Activated T-cell treated with anti-CD3 and anti-CD28 coated beads, Interleukin-2, amount 50 U/mL, for 24 hours (primary cell): Measurements from ENCODE around the gene TSPAN18.

Experiments used
- DNase-seq: peaks from one replicate; pipeline ENCODE4 v3.0.0-alpha.2; 2020
- H3K27ac Mint-ChIP-seq: 2 replicates; pipeline ENCODE4 v1.8.0; 2020; ENCODE audit warnings: mild to moderate bottlenecking, mixed read lengths
- H3K27me3 Mint-ChIP-seq: 2 replicates; pipeline ENCODE4 v1.8.0; 2020; ENCODE audit warnings: mixed read lengths
- H3K36me3 Mint-ChIP-seq: 2 replicates; pipeline ENCODE4 v1.8.0; 2020; ENCODE audit warnings: low read depth, mixed read lengths
- H3K4me1 Mint-ChIP-seq: 2 replicates; pipeline ENCODE4 v1.8.0; 2020; ENCODE audit warnings: low read depth, mixed read lengths
- H3K4me3 Mint-ChIP-seq: 2 replicates; pipeline ENCODE4 v1.8.0; 2020; ENCODE audit warnings: mild to moderate bottlenecking, moderate library complexity, mixed read lengths
- H3K9me3 Mint-ChIP-seq: 2 replicates; pipeline ENCODE4 v1.8.0; 2020; ENCODE audit warnings: mixed read lengths

TSPAN18 gene

GRCh38 chr11:44814881-44815592 lies 88.3 kb downstream of the TSPAN18 start:
- no peaks in the 10 kb centered on the region for H3K9me3 Mint-ChIP-seq
- no peaks in the 10 kb centered on the region for H3K27me3 Mint-ChIP-seq
- H3K36me3 Mint-ChIP-seq, result peaks cover 2% of the 10 kb centered on the region
- no peak for DNase-seq
- H3K4me1 Mint-ChIP-seq, result peaks cover 4% of the 10 kb centered on the region
- no peak overlapping the region for H3K27ac Mint-ChIP-seq
- H3K4me3 Mint-ChIP-seq, result no peak overlapping the region

GRCh38 chr11:44815917-44816456 lies 89.2 kb downstream of the TSPAN18 start:
- H3K27ac Mint-ChIP-seq, result no peak overlapping the region
- no peak for DNase-seq

DNA sequence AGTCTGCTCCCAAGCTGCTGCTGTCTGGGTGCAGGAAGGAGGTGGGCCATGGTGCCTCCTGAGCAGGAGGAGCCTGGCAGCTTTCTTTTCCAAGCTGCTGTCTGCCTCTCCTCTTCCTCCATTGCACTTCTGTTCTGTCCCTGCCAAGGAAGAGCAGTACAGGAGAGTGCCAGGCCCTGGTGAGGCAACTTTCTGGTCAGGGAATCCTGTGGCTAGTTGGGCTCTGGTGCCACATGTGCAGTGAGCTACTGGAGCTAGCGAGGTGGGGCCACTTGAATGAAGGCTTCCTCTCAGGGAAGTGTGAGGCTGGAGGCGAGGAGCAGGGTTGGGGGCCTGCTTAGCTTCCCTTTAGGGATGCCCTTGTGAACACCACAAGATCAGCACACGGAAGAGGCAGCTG lies 90.0 kb downstream of the TSPAN18 start:
- Mint-ChIP-seq H3K4me3 (no peak overlapping the region), H3K9me3 (no peaks in the 10 kb centered on the region), H3K27ac (no peak overlapping the region), H3K4me1 (peaks cover 4% of the 10 kb centered on the region), H3K27me3 (no peaks in the 10 kb centered on the region), H3K36me3 (peaks cover 2% of the 10 kb centered on the region)
- no peak for DNase-seq

More at GRCh38 chr11:44815917-44816456, 89.2 kb downstream of the TSPAN18 start:
- no peaks in the 10 kb centered on the region for H3K27me3 Mint-ChIP-seq
- H3K9me3 Mint-ChIP-seq, result no peaks in the 10 kb centered on the region
- peaks cover 2% of the 10 kb centered on the region for H3K36me3 Mint-ChIP-seq
- H3K4me1 Mint-ChIP-seq, result peaks cover 4% of the 10 kb centered on the region
- no peak overlapping the region for H3K4me3 Mint-ChIP-seq

- Mint-ChIP-seq H3K4me1 (peaks cover 3% of the 10 kb centered on the region), H3K27ac (no peak overlapping the region), H3K36me3 (peaks cover 2% of the 10 kb centered on the region), H3K4me3 (no peak overlapping the region), H3K9me3 (no peaks in the 10 kb centered on the region), H3K27me3 (no peaks in the 10 kb centered on the region)
- no peak for DNase-seq
Measured at GRCh38 chr11:44817207-44817949, 90.6 kb downstream of the TSPAN18 start.

GRCh38 chr11:44818110-44818509 lies 91.3 kb downstream of the TSPAN18 start:
- Mint-ChIP-seq H3K9me3 (no peaks in the 10 kb centered on the region), H3K27me3 (no peaks in the 10 kb centered on the region), H3K4me3 (no peak overlapping the region), H3K27ac (no peak overlapping the region), H3K4me1 (peaks cover 3% of the 10 kb centered on the region), H3K36me3 (peaks cover 2% of the 10 kb centered on the region)
- DNase-seq, result no peak

- no peaks in the 10 kb centered on the region for H3K27me3 Mint-ChIP-seq
- H3K4me1 Mint-ChIP-seq, result peaks cover 3% of the 10 kb centered on the region
- H3K9me3 Mint-ChIP-seq, result no peaks in the 10 kb centered on the region
- H3K27ac Mint-ChIP-seq, result no peak overlapping the region
- no peak overlapping the region for H3K4me3 Mint-ChIP-seq
- H3K36me3 Mint-ChIP-seq, result peaks cover 2% of the 10 kb centered on the region
- no peak for DNase-seq
Measured at GRCh38 chr11:44819346-44819745, 92.6 kb downstream of the TSPAN18 start.

DNA sequence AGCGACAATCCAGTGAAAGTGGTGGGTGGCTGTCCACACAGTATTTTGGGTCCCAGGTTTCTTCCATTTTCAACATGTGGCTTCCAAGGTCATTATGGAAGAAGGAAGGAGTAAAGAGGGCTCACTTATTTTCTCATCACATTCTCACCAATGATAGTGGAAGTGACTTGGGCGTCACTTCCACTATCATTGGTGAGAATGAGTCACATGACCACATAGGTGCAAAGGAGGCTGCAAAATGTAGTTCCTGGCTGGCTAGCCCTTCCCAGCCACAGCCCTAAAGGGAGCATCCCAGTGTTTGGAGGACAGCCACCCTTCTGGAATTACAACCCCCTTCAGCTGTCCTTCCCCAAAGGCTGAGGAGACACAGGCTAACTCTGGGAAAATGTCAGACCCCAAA lies 95.6 kb downstream of the TSPAN18 start:
- no peak overlapping the region for H3K4me3 Mint-ChIP-seq
- H3K27ac Mint-ChIP-seq, result no peak overlapping the region
- no peaks in the 10 kb centered on the region for H3K27me3 Mint-ChIP-seq
- peaks cover 3% of the 10 kb centered on the region for H3K4me1 Mint-ChIP-seq
- H3K36me3 Mint-ChIP-seq, result no peaks in the 10 kb centered on the region
- DNase-seq, result no peak
- no peaks in the 10 kb centered on the region for H3K9me3 Mint-ChIP-seq

GRCh38 chr11:44823006-44823405 lies 96.2 kb downstream of the TSPAN18 start:
- peaks cover 3% of the 10 kb centered on the region for H3K4me1 Mint-ChIP-seq
- H3K4me3 Mint-ChIP-seq, result no peak overlapping the region
- no peaks in the 10 kb centered on the region for H3K27me3 Mint-ChIP-seq
- H3K27ac Mint-ChIP-seq, result no peak overlapping the region
- H3K9me3 Mint-ChIP-seq, result no peaks in the 10 kb centered on the region
- no peaks in the 10 kb centered on the region for H3K36me3 Mint-ChIP-seq
- DNase-seq, result no peak

- no peak overlapping the region for H3K27ac Mint-ChIP-seq
Measured at GRCh38 chr11:44823868-44824267, 97.1 kb downstream of the TSPAN18 start.

GRCh38 chr11:44824300-44824704 lies 97.5 kb downstream of the TSPAN18 start:
- no peak overlapping the region for H3K27ac Mint-ChIP-seq
- no peak for DNase-seq
- no peaks in the 10 kb centered on the region for H3K27me3 Mint-ChIP-seq
- H3K4me3 Mint-ChIP-seq, result no peak overlapping the region
- no peaks in the 10 kb centered on the region for H3K9me3 Mint-ChIP-seq
- no peaks in the 10 kb centered on the region for H3K36me3 Mint-ChIP-seq
- peaks cover 3% of the 10 kb centered on the region for H3K4me1 Mint-ChIP-seq

More at GRCh38 chr11:44823868-44824267, 97.1 kb downstream of the TSPAN18 start:
- Mint-ChIP-seq H3K36me3 (no peaks in the 10 kb centered on the region), H3K27me3 (no peaks in the 10 kb centered on the region), H3K9me3 (no peaks in the 10 kb centered on the region), H3K4me3 (no peak overlapping the region), H3K4me1 (peaks cover 3% of the 10 kb centered on the region)
- DNase-seq, result no peak

DNA sequence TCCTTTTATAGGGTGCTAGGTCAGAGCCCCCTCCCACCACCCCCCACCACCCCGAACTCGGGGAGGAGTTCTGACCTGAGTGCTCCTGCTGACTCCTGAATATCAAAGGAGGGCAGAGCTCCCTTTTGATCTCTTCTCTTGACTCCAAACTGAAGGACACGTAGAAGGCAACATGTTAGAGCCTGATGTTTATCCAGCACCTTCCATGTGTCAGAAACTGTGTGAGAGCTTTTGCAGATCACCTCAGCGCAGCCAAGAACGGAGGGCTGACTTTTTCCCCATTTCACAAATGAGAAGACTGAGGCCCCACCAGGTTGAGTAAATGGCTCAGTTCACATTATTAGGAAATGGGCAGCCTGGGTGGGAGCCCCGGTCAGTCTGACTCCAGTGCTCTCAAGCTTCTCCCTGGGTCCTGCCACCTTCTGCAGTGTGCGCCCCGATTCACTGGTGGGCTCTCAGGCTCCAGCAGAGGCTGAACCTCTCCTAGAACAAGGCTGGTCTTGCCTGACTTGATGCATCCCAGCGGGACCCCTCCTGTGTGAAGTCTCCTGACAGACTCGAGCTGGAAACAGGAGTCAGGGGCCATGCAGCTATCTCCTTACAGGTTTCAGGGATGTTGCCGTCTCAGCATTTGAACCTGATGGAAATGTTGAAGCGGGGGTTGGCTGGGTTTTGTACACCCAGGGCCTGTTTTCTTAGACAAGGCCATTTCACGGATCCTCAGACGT lies 98.5 kb downstream of the TSPAN18 start:
- DNase-seq, result no peak
- H3K4me1 Mint-ChIP-seq, result peaks cover 3% of the 10 kb centered on the region
- no peak overlapping the region for H3K27ac Mint-ChIP-seq
- H3K9me3 Mint-ChIP-seq, result no peaks in the 10 kb centered on the region
- H3K27me3 Mint-ChIP-seq, result no peaks in the 10 kb centered on the region
- no peak overlapping the region for H3K4me3 Mint-ChIP-seq
- H3K36me3 Mint-ChIP-seq, result no peaks in the 10 kb centered on the region

- Mint-ChIP-seq H3K27ac (no peak overlapping the region), H3K27me3 (no peaks in the 10 kb centered on the region), H3K9me3 (no peaks in the 10 kb centered on the region), H3K4me1 (no peaks in the 10 kb centered on the region), H3K36me3 (no peaks in the 10 kb centered on the region), H3K4me3 (no peak overlapping the region)
- no peak for DNase-seq
Measured at GRCh38 chr11:44826922-44827643, 100.3 kb downstream of the TSPAN18 start.

DNA sequence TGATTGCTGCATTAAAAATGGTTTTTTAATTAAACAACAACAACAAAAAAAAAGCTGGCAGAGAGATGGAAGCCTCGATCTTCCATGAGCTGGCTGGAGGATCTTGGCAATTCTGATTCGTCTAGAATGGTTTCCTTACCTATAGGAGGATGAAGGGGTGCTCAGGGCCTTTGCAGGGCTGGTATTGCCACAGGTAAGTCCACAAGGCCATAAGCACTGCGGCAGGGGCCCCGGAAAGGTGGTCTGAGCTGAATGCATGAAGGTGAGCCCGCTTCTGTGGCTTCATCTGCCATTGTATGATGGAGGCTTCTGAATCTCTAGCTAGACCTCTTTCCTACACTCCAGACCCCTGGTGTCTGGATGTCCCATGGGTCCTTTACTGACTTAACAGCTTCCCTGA lies 101.5 kb downstream of the TSPAN18 start:
- no peak overlapping the region for H3K4me3 Mint-ChIP-seq
- no peak for DNase-seq
- H3K36me3 Mint-ChIP-seq, result no peaks in the 10 kb centered on the region
- no peaks in the 10 kb centered on the region for H3K4me1 Mint-ChIP-seq
- H3K27me3 Mint-ChIP-seq, result no peaks in the 10 kb centered on the region
- no peaks in the 10 kb centered on the region for H3K9me3 Mint-ChIP-seq
- H3K27ac Mint-ChIP-seq, result no peak overlapping the region

DNA sequence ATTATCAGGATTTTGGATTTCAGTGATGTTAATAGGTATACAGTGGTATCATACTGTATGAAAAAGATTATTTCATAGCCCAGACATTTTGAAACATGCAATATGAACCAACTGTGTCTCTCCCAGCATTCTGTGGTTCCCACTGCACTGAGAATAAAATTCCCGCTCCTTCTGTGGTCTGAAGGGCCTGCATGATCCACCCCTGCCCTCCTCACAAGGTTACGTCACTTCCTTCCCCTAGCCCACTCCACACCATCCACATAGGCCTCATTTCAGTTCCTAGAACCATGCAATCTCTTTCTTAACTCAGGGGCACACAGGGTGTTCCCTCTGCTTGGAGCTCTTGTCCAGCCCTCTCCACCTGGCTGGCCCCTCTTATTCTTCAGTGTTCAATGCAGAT lies 103.1 kb downstream of the TSPAN18 start:
- H3K9me3 Mint-ChIP-seq, result no peaks in the 10 kb centered on the region
- no peaks in the 10 kb centered on the region for H3K27me3 Mint-ChIP-seq
- no peaks in the 10 kb centered on the region for H3K36me3 Mint-ChIP-seq
- no peak overlapping the region for H3K4me3 Mint-ChIP-seq
- DNase-seq, result no peak
- no peak overlapping the region for H3K27ac Mint-ChIP-seq
- no peaks in the 10 kb centered on the region for H3K4me1 Mint-ChIP-seq
